Activated CD4-positive, alpha-beta T cell treated with anti-CD3 and anti-CD28 coated beads, Interleukin-2, amount 50 U/mL, for 24 hours (primary cell): ENCODE results near the gene PHACTR3.
A peak's percentile ranks its signal among the peaks of the same experiment; 100 is the strongest.
"Not testable (repeated sequence)": the region's sequence is repeated elsewhere in the genome, so short reads cannot be mapped to it uniquely, and the experiment has no call there.

ENCODE experiments used
- DNase-seq, 2 donors: peaks; one replicate each; pipeline ENCODE4 v3.0.0-alpha.2; 2020; ENCODE audit warnings: low read depth in 1 of 2, low spot score in 1 of 2

Gene PHACTR3

DNA sequence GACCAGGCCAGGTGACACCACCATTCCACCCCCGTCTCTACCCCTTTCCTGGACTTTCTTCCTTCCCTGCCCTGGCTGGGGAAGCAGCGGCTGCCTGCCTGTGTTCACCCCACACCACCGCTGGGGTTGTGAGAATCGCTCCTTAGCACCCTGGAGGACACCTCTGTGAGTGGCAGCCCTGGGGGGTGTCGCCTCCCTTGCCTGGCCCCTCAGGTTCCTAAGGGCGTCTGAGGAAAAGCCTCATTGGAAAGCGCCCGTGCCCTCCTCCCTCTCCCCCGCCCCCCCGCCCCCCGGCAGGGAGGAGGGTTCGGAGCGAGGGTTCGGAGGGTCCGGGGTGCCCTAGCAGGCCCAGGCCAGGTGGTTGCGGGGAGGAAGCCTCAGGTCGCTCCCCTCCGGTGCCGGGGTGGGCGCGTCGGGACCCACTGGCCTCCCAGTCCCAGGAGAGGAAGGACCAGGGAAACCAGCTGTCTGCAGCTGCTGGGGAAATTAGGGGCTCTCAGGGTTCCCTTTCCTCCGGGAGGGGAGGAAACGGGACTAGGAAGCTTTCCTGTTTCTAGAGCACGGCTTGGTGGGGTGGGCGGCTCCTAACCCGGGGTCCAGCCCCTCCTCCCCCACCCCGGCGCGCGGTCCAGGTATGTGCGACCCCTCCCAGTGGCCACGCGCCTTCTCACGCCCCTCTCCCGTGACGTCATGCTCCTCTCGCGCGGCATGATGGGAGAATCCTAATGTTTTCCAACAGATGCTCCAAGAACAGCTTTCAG, at the start of gene PHACTR3:
TSS of gene PHACTR3 (plus strand) at position 760 of the 761 bp plus-strand sequence. CDS start 475 bp downstream, outside the sequence.
- no peak for DNase-seq

DNA sequence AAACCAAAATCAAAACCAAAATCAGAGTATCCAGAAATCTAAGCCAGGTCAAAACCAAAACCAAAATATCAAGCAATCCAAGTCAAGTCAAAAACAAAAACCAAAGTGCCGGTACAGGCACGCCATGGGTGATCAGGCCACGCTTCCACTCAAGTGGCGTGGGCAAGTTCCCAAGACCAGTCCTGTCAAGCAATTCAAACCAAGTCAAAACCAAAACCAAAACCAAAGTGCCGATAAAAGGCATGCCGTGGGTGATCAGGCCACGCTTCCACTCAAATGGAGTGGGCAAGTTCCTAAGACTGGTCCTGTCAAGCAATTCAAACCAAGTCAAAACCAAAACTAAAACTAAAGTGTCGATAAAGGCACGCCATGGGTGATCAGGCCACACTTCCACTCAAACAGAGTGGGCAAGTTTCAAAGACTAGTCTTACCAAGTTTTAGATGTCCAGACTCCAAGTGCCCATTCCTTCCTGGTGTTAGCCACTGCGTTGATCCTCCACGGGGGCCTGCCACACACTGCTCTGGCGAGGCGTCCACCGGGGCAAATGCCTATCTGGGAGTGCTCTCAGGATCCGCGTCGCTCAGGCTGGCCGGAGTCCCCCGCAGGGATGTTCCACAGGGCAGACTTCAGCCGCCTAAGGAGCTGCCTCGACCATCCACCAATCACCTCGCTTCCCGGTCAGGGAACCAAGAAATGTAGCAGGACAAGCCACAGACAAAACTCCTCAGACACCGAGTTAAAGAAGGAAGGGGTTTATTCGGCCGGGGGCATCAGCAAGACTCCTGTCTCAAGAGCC, 46.4 kb upstream of the PHACTR3 start:
- DNase-seq, result not testable (repeated sequence)

- DNase-seq, result no peak
Measured at GRCh38 chr20:59559024-59559817, 45.1 kb upstream of the PHACTR3 start.

DNA sequence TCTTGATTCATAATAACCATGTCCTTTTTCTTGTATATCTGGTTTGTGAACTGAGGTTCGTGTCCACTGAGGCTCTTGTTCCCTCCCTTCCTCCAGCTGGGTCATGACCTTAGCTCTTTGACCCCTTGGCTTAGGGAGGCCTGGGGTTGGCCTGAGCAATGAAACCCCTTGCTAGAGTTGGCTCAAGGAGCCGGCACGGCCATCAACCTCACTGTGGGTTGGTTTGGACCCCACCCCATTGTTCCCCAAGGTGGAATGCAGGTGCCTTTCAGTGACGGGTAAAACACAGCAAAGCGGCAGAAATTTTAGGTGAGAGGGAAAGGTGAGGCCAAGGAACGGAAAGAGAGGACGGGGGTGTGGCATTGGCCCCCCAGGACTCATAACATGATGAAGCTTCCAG, 44.5 kb upstream of the PHACTR3 start:
- no peak for DNase-seq

DNA sequence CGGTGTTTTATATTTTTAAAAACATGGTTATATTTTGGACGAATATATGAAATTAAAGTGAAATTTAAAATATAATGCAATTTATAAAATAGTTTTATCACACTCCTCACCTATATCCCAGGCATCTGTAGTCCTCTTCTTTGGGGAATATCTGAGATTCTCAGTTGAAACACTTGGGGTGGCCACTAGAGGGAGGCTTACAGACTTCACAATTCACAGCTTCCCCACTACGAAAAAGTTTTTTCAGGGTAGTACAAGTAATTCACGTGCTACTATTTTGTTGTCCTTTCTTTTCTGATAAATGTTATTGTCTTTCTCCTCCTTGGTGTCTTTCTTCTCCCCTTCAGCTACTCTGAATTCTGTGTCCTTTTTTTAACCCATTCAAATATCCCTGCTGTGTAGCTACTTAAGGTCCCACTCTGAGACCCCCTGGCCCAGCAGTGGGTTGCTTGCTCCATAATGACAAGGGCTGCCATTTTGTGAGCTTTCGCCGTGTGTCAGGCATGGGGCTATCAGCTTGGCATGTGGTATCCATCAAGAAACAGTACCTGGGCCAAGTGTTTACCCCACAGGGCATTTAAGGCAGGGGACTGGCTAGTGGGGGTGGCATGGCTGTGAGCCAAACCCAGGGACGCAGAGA, 43.6 kb upstream of the PHACTR3 start:
- DNase-seq, result no peak

GRCh38 chr20:59561228-59561605, 43.1 kb upstream of the PHACTR3 start:
- DNase-seq, result no peak

DNA sequence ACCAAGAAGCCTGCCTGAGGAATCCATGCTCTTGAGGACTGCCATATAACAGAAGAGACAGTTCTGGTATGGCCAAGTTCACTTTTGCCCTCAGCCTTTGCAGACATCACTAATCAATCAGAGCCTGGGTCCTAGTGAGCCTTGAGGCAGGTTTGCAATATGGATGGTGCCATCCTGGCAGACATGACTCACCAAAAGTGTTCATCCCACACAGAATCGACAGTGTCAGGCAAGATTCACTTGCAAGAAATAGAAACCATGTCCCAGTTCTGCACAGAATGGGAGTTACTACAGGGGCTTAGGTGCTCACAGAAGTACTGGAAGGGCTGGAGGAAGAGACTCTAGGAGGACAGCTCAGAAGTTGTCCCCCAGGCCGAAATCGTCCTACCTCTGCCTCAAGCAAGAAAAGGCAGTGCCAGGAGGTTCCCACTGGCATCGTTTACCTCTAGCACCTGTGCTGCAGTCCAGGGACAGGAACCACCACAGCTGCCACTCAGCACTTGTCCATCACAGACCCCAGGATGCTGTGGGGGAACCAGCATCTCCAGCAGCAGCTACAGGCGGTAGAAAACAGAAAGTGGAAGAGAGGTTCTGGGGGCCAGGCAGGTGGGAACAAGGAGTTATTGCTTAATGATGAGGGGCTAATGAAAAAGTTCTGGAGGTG, 42.6 kb upstream of the PHACTR3 start:
- DNase-seq, result no peak

- DNase-seq, result no peak
Measured at GRCh38 chr20:59564171-59564570, 40.2 kb upstream of the PHACTR3 start.

- no peak for DNase-seq
Measured at GRCh38 chr20:59564943-59565342, 39.4 kb upstream of the PHACTR3 start.

DNA sequence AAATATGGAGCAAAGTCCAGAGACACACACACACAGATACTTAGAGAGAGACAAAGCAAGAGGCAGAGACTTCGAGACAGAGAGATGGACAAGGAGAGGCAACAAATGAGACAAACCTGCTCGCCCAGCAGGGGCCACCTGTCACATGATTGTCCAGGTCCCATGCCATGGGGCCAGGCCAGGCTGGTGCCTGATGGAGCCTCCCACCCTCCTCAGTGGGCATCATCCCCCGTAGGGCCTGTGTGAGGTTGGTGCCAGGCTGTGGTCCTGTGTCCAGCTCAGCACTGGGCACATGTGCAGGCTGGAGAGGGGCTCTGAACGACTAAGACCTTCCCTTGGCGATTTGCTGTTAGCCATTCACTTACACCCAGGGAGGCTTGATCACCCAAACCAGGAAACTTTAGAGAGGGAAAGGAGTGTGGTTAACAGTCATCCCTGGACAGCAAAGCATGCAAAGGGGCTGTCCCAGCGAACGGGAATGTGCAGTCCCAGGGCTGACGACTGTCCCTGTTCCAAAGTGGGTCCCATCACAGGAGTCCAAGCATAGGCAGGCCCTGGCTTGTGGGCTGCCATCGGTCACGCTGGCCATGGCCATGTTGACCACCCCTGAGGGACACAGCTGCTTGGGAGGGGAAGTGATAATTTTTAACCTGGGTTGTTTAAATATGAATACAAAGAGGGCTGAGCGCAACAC, 38.4 kb upstream of the PHACTR3 start:
- DNase-seq, result no peak

- DNase-seq, result no peak
Measured at GRCh38 chr20:59566631-59567524, 37.5 kb upstream of the PHACTR3 start.

DNA sequence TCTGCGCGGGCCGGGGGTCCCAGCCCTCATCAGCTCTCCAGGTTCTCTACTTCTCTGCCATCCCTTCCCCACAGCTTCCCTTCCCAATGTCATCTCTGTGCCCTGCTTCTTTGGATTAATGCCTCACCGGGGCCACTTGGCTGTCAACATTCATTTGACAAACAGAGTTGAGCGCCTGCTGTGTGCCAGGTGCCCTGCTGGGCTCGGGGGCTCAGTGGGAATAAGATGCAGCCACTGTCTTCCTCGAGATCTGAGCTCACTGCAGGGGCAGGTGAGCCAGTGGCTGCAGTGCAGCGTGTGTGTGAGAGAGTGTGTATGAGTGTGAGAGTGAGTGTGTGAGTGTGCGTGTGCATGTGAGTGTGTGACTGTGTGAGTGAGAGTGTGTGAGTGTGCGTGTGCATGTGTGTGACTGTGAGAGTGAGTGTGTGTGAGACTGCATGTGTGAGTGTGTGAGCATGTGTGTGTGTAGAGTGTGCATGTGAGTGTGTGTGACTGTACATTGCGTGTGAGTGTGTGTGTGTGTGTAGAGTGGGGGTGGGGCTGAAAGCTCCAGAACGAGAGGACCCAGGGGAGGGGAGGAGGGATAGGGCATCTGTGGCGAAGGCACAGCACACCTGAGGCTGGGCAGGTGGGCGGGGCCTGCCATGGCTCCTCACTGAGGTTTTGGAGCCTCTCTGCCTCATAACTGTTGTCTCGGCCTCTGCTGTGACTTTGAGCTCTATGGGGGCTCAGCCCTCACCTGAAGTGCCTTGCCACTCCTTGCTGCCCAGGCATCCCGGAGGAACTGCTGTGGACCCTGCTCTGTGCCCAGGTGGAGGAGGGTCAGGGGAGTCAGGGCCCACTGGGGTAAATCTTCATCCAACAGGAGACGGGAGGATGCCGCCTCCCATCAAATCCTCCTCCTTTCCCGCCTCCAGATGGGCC, 36.5 kb upstream of the PHACTR3 start:
- no peak for DNase-seq

- DNase-seq, result no peak
Measured at GRCh38 chr20:59568509-59569024, 35.8 kb upstream of the PHACTR3 start.

- no peak for DNase-seq
Measured at GRCh38 chr20:59569305-59569704, 35.0 kb upstream of the PHACTR3 start.

GRCh38 chr20:59571151-59571550, 33.2 kb upstream of the PHACTR3 start:
- DNase-seq, result no peak

- peak; percentile 31 to 41 for DNase-seq
Measured at GRCh38 chr20:59571551-59572314, 32.6 kb upstream of the PHACTR3 start.

GRCh38 chr20:59572515-59572914, 31.8 kb upstream of the PHACTR3 start:
- no peak for DNase-seq
